ENCODE data around the gene STIP1. TPM values are rescaled to one million over a fixed set of nuclear protein-coding genes. Genes with fewer than 3 reads are reported as not detected.
A peak's percentile ranks its signal among the peaks of the same experiment; 100 is the strongest.

The STIP1 gene
- total and polyA plus RNA-seq, 9 of the 15 experiments (the other 6 are each of a cell fraction or from before 2014, with no cell fraction given) = 58.1 to 465 (median 346) TPM

- TF ChIP-seq MECOM (CRISPR knock-in tag; IDR thresholded peaks at IDR 0.05) (no peak), GTF3C2 (IDR thresholded peaks at IDR 0.05; ENCODE audit: borderline replicate concordance, extremely low read depth, insufficient read length) (no peak), ZNF318 (IDR thresholded peaks at IDR 0.05; ENCODE audit: borderline replicate concordance in 1 of 2, low read depth in 1 of 2) (no peak), TEAD1 (CRISPR knock-in tag; IDR thresholded peaks at IDR 0.05) (0 out of 4 replicates have a peak, but pooled peaks of 1 of the 2 experiments have one; percentile 3), ASH1L (IDR thresholded peaks at IDR 0.05; ENCODE audit: borderline replicate concordance, low read depth, partially characterized antibody) (no peak), BACH1 (tag; IDR thresholded peaks at IDR 0.05) (no peak), ZNF140 (CRISPR knock-in tag; IDR thresholded peaks at IDR 0.05) (no peak), FOXK2 (conservative IDR thresholded peaks at IDR 0.05 in 1 of 2, IDR thresholded peaks at IDR 0.05 in 1 of 2; ENCODE audit: low read depth in 2 of 2) (0 out of 4 replicates have a peak, but pooled peaks of 1 of the 2 experiments have one; percentile 10), MAZ (CRISPR knock-in tag; conservative IDR thresholded peaks at IDR 0.05 in 1 of 2, IDR thresholded peaks at IDR 0.05 in 1 of 2) (peak; percentile 48 to 61; a peak in 2 of 4 replicates), ZNF212 (CRISPR knock-in tag; IDR thresholded peaks at IDR 0.05) (no peak), RBM22 (IDR thresholded peaks at IDR 0.05; ENCODE audit: low read depth, low read length, poor library complexity, severe bottlenecking) (no peak), TCF3 (CRISPR knock-in tag; IDR thresholded peaks at IDR 0.05) (peak; percentile 29; the same call in 1 of the 2 replicates), BRD9 (IDR thresholded peaks at IDR 0.05; ENCODE audit: low read depth, partially characterized antibody) (peak; percentile 52), ZNF785 (CRISPR knock-in tag; IDR thresholded peaks at IDR 0.05) (no peak), KHSRP (IDR thresholded peaks at IDR 0.05) (no peak)
Measured at GRCh38 chr11:64204464-64204989, 18.6 kb downstream of the STIP1 start (continued).
